Mesenteric fat pad (tissue), 1 donor: ENCODE measurements around the gene ZNF555. TPM values are rescaled to one million over a fixed set of nuclear protein-coding genes. Genes with fewer than 3 reads are reported as not detected.
"Not testable (repeated sequence)": the region's sequence is repeated elsewhere in the genome, so short reads cannot be mapped to it uniquely, and the experiment has no call there.

Experiments used
- DNase-seq: peaks from one replicate; pipeline ENCODE4 v3.0.0-alpha.2; 2020; ENCODE audit warnings: low spot score
- total RNA-seq: library from RNA; stranded (reverse); fragmentation: NEBNext Ultra II Directional; extraction: Animal tissue kit (Norgen Biotek cat#: 25700); gene quantifications from one replicate; pipeline ENCODE4 v1.2.1, GENCODE V29; 2021
- donor health status: DM: yes; HTN: yes; CAD: no.

ZNF555 gene
- total RNA-seq, 1 donor from 2014 or later, result 4.1 TPM

DNA sequence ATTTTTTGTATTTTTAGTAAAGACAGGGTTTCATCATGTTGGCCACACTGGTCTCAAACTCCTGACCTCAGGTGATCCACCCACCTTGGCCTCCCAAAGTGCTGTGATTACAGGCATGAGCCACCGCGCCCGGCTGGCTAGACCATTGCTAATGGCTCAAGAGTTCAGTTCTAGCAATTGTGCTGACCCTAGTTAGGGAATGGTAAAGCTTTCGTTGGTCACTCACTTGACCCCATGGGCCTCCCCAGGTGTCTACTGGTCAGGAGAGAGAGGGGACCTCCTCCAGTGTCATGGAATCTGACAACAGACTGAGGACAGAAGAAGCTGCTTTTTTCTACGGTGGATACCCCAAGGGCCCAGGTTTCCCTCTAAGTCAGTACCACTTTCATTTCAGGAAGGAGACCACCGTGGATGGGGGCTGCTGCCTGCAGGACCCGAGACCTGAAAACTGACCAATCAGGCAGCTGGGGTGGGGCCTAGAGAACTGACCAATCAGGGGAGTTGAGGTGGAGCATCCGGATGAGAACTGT, 25.3 kb downstream of the ZNF555 start:
- no peak for DNase-seq

GRCh38 chr19:2867025-2867991, 26.0 kb downstream of the ZNF555 start, which contains the start of gene ZNF556:
Gene ZNF556 (plus strand): TSS chr19:2867335. CDS start chr19:2867422, 87 bp downstream.
- no peak for DNase-seq

GRCh38 chr19:2869618-2870017, 28.3 kb downstream of the ZNF555 start:
- no peak for DNase-seq

GRCh38 chr19:2872175-2872574, 30.9 kb downstream of the ZNF555 start:
- not testable (repeated sequence) for DNase-seq

GRCh38 chr19:2877398-2878331, 36.4 kb downstream of the ZNF555 start:
- DNase-seq, result no peak

DNA sequence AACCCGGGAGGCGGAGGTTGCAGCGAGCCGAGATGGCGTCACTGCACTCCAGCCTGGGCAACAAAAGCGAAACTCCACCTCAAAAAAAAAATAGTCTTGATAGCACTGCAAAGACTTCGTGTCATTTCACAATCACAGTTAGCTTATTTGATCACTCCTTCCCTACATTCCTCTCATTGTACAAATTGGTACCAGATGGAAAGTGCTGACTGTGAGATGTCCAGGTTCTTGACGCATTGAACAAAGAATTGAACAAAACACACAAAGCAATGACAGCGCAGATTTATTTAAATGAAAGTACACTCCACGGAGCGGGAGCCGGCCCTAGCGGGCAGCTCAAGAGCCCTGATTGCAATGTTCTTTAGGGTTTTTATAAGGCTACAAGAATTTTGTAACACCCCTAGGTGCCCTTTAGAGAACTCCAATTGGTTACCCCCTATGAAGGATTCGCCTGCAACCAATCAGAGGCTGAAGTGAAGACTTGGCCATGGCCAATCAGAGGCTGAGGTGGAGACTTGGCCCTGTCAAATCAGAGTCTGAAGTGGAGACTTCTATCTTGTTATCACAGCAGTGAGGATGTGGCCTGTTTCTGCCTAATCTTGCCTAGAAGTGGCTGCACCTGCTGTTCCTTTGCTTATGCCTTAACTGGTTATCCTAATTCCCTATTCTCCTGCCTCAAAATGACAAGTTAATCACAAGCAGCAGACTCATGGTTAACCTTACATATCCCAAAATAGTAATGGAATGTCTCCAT, 42.6 kb downstream of the ZNF555 start:
- no peak for DNase-seq

- DNase-seq, result peak; percentile 64
Observed at GRCh38 chr19:2885736-2886135, 44.5 kb downstream of the ZNF555 start.

- peak; percentile 64 for DNase-seq
Observed at GRCh38 chr19:2887391-2887914, 46.2 kb downstream of the ZNF555 start.

- DNase-seq, result peak; percentile 92
Observed at GRCh38 chr19:2888731-2889224, 47.5 kb downstream of the ZNF555 start.

DNA sequence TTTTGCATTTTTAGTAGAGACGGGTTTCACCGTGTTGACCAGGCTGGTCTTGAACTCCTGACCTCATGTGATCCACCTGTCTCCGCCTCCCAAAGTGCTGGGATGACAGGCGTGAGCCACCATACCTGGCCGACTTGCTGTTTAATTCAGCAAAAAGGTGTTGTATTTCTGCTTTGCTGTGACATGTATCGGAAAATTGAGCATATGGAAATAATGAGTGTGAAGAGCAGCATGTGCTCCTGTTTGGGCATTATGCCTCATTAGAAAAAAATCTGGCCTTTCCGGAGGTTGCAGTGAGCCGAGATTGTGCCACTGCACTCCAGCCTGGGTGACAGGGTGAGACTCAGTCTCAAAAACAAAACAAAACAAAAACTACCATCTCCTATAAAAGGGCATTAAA, 49.3 kb downstream of the ZNF555 start:
- DNase-seq, result not testable (repeated sequence)

DNA sequence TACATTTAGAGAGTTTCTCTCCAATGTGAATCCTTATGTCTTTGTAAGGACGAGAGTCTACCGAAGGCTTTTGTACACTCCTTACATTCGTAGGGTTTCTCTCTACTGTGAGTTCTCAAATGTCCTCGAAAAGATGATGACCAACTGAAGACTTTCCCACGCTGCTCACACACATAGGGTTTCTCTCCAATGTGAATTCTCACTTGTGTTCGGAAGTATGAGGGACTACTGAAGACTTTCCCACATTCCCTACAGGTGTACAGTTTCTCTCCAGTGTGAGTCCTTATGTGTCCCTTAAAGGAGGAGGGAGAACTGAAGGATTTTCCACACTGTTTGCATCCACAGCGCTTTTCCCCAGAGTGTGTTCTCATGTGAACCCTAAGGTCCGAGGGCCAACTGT, 55.4 kb downstream of the ZNF555 start:
- DNase-seq, result no peak

GRCh38 chr19:2900296-2901252, 59.3 kb downstream of the ZNF555 start, which contains the start of gene ZNF57:
Gene ZNF57 (plus strand): TSS chr19:2900928. CDS start chr19:2901046, 118 bp downstream.
- DNase-seq, result peak; percentile 99

- DNase-seq, result no peak
Observed at GRCh38 chr19:2902590-2903218, 61.4 kb downstream of the ZNF555 start.

DNA sequence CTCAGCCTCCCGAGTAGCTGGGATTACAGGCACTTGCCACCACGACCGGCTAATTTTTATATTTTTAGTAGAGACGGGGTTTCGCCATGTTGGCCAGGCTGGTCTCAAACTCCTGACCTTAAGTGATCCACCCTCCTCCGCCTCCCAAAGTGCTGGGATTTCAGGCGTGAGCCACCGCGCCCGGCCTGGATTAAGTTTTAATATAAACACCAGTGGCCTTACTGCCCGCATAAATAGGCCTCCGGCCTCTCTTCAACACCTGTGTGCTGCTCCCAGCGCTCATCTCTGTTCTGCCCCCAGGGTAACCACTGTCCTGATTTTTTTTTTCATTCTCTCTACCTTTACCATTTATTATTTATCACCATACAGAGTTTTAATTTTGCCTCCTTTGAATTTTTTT, 62.1 kb downstream of the ZNF555 start:
- DNase-seq, result not testable (repeated sequence)

DNA sequence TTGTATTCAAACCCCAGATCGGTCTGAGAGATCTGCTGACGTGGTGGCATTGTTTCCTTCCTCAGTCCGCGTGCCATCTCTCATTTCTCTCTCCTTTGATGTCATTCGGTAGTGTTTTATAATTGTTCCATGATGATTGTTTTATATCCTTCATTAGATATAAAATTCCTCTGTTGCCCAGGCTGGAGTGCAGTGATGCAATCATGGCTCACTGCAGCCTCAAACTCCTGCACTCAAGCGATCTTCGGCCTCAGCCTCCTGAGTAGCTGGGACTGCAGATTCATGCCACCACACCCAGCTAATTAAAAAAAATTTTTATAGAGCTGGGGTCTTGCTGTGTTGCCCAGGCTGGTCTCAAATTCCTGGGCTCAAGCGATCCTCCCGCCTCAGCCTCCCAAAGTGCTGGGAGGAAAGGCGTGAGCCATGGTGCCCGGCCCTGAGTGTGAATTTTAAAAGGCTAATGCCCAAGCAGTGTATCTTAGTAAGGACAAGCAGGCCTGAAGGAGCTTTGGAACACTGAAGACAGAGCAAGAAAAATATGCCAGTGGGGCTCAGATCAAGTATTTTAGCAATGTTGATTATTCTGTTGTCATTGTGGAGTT, 64.7 kb downstream of the ZNF555 start:
- DNase-seq, result no peak

GRCh38 chr19:2906631-2907195, 65.4 kb downstream of the ZNF555 start:
- DNase-seq, result no peak
